ENCODE data around the gene SLC28A1. TPM values are rescaled to one million over a fixed set of nuclear protein-coding genes. Genes with fewer than 3 reads are reported as not detected.

SLC28A1 gene
- total RNA-seq, 1 experiment from 2014 or later = not detected

GRCh38 chr15:84946772-84947489, 62.5 kb downstream of the SLC28A1 start:
- TF ChIP-seq ELF1 (IDR thresholded peaks at IDR 0.05; ENCODE audit: borderline replicate concordance, low read depth) = no peak
- TF ChIP-seq CBX3 (IDR thresholded peaks at IDR 0.05; ENCODE audit: low read depth) = no peak
- no peak for TF ChIP-seq EZH2 (IDR thresholded peaks at IDR 0.05)
- TF ChIP-seq TCF7L2 (IDR thresholded peaks at IDR 0.05; ENCODE audit: borderline replicate concordance, extremely low read depth, insufficient read depth, insufficient read length) = no peak
- TF ChIP-seq RAD21 (IDR thresholded peaks at IDR 0.05; ENCODE audit: low read depth) = no peak
- no peak for TF ChIP-seq SRF (IDR thresholded peaks at IDR 0.05; ENCODE audit: low read depth)
- no peak for TF ChIP-seq SIN3A (IDR thresholded peaks at IDR 0.05; ENCODE audit: low read depth)
- no peak for TF ChIP-seq CEBPB (IDR thresholded peaks at IDR 0.05; ENCODE audit: low read depth)
- no peak for TF ChIP-seq EZH2phosphoT487 (IDR thresholded peaks at IDR 0.05; ENCODE audit: borderline replicate concordance)
- no peak for TF ChIP-seq ZFX (IDR thresholded peaks at IDR 0.05)
- no peak for TF ChIP-seq POLR2A (IDR thresholded peaks at IDR 0.05; ENCODE audit: borderline replicate concordance, extremely low read depth, insufficient read depth, insufficient read length)
- TF ChIP-seq, protein P1, sequence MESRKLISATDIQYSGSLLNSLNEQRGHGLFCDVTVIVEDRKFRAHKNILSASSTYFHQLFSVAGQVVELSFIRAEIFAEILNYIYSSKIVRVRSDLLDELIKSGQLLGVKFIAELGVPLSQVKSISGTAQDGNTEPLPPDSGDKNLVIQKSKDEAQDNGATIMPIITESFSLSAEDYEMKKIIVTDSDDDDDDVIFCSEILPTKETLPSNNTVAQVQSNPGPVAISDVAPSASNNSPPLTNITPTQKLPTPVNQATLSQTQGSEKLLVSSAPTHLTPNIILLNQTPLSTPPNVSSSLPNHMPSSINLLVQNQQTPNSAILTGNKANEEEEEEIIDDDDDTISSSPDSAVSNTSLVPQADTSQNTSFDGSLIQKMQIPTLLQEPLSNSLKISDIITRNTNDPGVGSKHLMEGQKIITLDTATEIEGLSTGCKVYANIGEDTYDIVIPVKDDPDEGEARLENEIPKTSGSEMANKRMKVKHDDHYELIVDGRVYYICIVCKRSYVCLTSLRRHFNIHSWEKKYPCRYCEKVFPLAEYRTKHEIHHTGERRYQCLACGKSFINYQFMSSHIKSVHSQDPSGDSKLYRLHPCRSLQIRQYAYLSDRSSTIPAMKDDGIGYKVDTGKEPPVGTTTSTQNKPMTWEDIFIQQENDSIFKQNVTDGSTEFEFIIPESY (IDR thresholded peaks at IDR 0.05; ENCODE audit: extremely low read depth, insufficient replicate concordance, low read length) = no peak
- Histone ChIP-seq H3K4me3 (replicated peaks in 1 of 2; ENCODE audit: low read depth in 1 of 2, low read length in 2 of 2) (no peak overlapping the region), H3K9me2 (ENCODE audit: insufficient read depth) (no peaks in the 10 kb centered on the region), H3K4me1 (ENCODE audit: control insufficient read depth in 1 of 2, insufficient read depth in 2 of 2, low read length in 2 of 2) (peaks cover 0 to 8% of the 10 kb centered on the region in 2 experiments; a peak in 2 of 4 replicates), H3K36me3 (ENCODE audit: control insufficient read depth in 1 of 2, insufficient read depth in 2 of 2, low read length in 2 of 2) (no peaks in the 10 kb centered on the region), H3K27ac (ENCODE audit: low read depth, low read length) (no peak overlapping the region), H3K9ac (ENCODE audit: low read length) (no peak overlapping the region), H3K79me2 (ENCODE audit: insufficient read depth, low read length) (no peaks in the 10 kb centered on the region), H3K27me3 (ENCODE audit: insufficient read depth, low read length) (no peaks in the 10 kb centered on the region), H3K4me2 (ENCODE audit: low read length) (no peak overlapping the region), H2AFZ (ENCODE audit: low read depth, low read length, poor library complexity, severe bottlenecking) (no peak overlapping the region), H3K9me3 (ENCODE audit: control insufficient read depth in 1 of 2, insufficient read depth in 1 of 2, low read depth in 1 of 2, low read length in 2 of 2) (no peaks in the 10 kb centered on the region), H4K20me1 (ENCODE audit: insufficient read depth) (no peaks in the 10 kb centered on the region)
- RAD21 ChIA-PET (ENCODE audit: low non-redundant PET in 1 of 2, low total read pairs in 2 of 2, uncharacterized antibody in 2 of 2, unreplicated experiment in 2 of 2) = no interaction called here
- CTCF ChIA-PET = interaction anchor here (2.4 kb wide), 1 partner anchor 12 kb away, joined by 5 read pairs; no protein-coding TSS in a partner anchor
- DNase-seq (ENCODE audit: low read depth, low spot score) (no peak), ATAC-seq (no peak)
- no TSS peak for BruUV-seq (replicated peaks)
- POLR2A ChIA-PET = no interaction called here
- intact Hi-C loops (cut with micrococcal nuclease) = no loop called here
